ENCODE data around the gene AGPAT4. TPM values are rescaled to one million over a fixed set of nuclear protein-coding genes. Genes with fewer than 3 reads are reported as not detected.

AGPAT4 gene
- total RNA-seq, 6 experiments from 2014 or later: 0.42 to 1.7 (median 0.78) TPM

DNA sequence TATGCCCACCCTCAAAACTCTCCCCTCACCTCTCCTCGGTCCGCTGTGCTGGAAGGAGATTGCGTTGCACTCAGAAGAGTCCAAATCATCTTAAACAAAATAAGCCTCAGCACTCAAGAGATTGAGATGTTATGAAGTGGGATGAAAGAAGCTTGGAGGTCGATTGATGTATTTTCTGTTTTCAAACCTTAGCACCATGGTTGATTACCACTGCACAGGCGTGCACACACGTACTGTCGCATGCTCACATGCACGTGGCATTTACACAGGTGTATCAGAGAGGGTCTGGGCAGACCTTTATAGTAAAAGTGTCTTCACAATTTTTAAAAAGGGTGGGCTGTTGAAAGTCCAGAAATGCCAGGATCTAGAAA, 612 bp upstream of the AGPAT4 start:
- no peaks in the 10 kb centered on the region for H3K9me3 ChIP-seq
- TF ChIP-seq, protein P1, sequence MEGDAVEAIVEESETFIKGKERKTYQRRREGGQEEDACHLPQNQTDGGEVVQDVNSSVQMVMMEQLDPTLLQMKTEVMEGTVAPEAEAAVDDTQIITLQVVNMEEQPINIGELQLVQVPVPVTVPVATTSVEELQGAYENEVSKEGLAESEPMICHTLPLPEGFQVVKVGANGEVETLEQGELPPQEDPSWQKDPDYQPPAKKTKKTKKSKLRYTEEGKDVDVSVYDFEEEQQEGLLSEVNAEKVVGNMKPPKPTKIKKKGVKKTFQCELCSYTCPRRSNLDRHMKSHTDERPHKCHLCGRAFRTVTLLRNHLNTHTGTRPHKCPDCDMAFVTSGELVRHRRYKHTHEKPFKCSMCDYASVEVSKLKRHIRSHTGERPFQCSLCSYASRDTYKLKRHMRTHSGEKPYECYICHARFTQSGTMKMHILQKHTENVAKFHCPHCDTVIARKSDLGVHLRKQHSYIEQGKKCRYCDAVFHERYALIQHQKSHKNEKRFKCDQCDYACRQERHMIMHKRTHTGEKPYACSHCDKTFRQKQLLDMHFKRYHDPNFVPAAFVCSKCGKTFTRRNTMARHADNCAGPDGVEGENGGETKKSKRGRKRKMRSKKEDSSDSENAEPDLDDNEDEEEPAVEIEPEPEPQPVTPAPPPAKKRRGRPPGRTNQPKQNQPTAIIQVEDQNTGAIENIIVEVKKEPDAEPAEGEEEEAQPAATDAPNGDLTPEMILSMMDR (IDR thresholded peaks at IDR 0.05): no peak
- no peak for TF ChIP-seq POLR2A (IDR thresholded peaks at IDR 0.05)
- intact Hi-C loops (cut with DNase I): no loop called here
- DNase-seq (no peak), ATAC-seq (no peak)
- no peak overlapping the region for H3K27ac ChIP-seq
- H3K36me3 ChIP-seq: no peaks in the 10 kb centered on the region
- H3K4me3 ChIP-seq: peak overlapping the region; percentile 17 to 32 (median 31)
- peaks cover 0 to 2% of the 10 kb centered on the region in 2 donors for H3K27me3 ChIP-seq
- WGBS (ENCODE audit: insufficient coverage, low coverage, low lambda C conversion rate, missing lambda C conversion rate): 5% methylated on average over 8 of the region's 8 CpGs
- no peaks in the 10 kb centered on the region for H3K4me1 ChIP-seq

DNA sequence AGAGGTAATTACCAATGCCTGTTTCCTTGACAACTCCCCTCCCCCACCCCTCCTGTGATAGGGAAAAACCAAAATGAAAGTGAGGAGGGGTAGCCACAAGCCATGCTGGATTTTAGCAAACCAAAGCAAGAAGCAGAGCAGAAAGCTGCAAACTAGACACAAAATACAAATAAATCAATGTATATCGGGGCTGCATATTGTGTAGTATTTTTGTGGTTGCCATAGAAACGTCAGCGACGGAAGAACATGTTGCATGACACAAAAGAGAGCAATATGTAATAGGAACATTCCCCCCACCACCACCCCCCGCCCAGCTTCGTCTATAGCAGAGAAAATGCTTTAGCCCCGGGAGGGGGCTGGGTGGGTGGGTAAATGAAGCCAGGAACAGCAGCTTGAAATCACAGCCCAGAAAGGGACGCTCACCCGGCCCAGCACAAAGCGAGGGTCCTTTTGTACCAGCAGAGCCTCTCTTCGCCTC, 548 bp downstream of the AGPAT4 start:
- peak overlapping the region; percentile 31 to 43 (median 32) for H3K4me3 ChIP-seq
- intact Hi-C loops (cut with DNase I): no loop called here
- H3K9me3 ChIP-seq: no peaks in the 10 kb centered on the region
- WGBS (ENCODE audit: insufficient coverage, low coverage, low lambda C conversion rate, missing lambda C conversion rate): under 1% methylated on average over 11 of the region's 11 CpGs
- ATAC-seq: peak in 2 of 4 donors; percentile 9 to 38
- peak overlapping the region in 1 of 3 donors; percentile 37 for H3K27ac ChIP-seq
- no peak for DNase-seq
- TF ChIP-seq, protein P1 (IDR thresholded peaks at IDR 0.05): no peak
- no peak for TF ChIP-seq POLR2A (IDR thresholded peaks at IDR 0.05)
- H3K36me3 ChIP-seq: no peaks in the 10 kb centered on the region
- H3K4me1 ChIP-seq: no peaks in the 10 kb centered on the region
- peaks cover 0 to 2% of the 10 kb centered on the region in 2 donors for H3K27me3 ChIP-seq

- no peaks in the 10 kb centered on the region for H3K9me3 ChIP-seq
- H3K27me3 ChIP-seq: peaks cover 0 to 2% of the 10 kb centered on the region in 2 donors
- H3K4me1 ChIP-seq: no peaks in the 10 kb centered on the region
- no peak overlapping the region for H3K27ac ChIP-seq
- WGBS (ENCODE audit: insufficient coverage, low coverage, low lambda C conversion rate, missing lambda C conversion rate): 38% methylated on average over 11 of the region's 11 CpGs
- no peak for DNase-seq
- intact Hi-C loops (cut with DNase I): no loop called here
- peak overlapping the region in 2 of 3 donors; percentile 32 to 43 for H3K4me3 ChIP-seq
- TF ChIP-seq, protein P1 (IDR thresholded peaks at IDR 0.05): no peak
- no peak for TF ChIP-seq POLR2A (IDR thresholded peaks at IDR 0.05)
- no peak for ATAC-seq
- H3K36me3 ChIP-seq: no peaks in the 10 kb centered on the region
Observed at GRCh38 chr6:161272635-161273273, 1.1 kb downstream of the AGPAT4 start.

- ATAC-seq (no peak), DNase-seq (no peak)
- Histone ChIP-seq H3K4me3 (no peak overlapping the region), H3K27ac (no peak overlapping the region), H3K9me3 (no peaks in the 10 kb centered on the region), H3K27me3 (peaks cover 0 to 2% of the 10 kb centered on the region in 2 donors), H3K4me1 (no peaks in the 10 kb centered on the region), H3K36me3 (no peaks in the 10 kb centered on the region)
- WGBS (ENCODE audit: insufficient coverage, low coverage, low lambda C conversion rate, missing lambda C conversion rate): 60% methylated on average over 8 of the region's 8 CpGs
- TF ChIP-seq, protein P1 (IDR thresholded peaks at IDR 0.05): no peak
- TF ChIP-seq POLR2A (IDR thresholded peaks at IDR 0.05): no peak
- intact Hi-C loops (cut with DNase I): no loop called here
Observed at GRCh38 chr6:161271343-161272030, 2.4 kb downstream of the AGPAT4 start.
